HCT116 (cell line): ENCODE measurements around the gene POPDC2. TPM values are rescaled to one million over a fixed set of nuclear protein-coding genes. Genes with fewer than 3 reads are reported as not detected.

Experiments used
- ATAC-seq: fragments of 200-7000 bp; cut with Tn5 transposase; 2 replicates; pipeline ENCODE4 v1.9.1; 2020; ENCODE audit warnings: mild to moderate bottlenecking, moderate library complexity
- BruUV-seq: library from RNA; stranded (reverse); fragments of 400-500 nt; replicated peaks from 2 replicates; lab custom pipeline; 2021; lab: Mats Ljungman, UMichigan
- CTCF ChIA-PET: fragments of 300-600 bp; sonication (Branson Sonifier 250); formaldehyde crosslinking; loops from one replicate; lab custom pipeline; 2021; ENCODE audit warnings: antibody characterized with exemption; lab: Charles Lee
- POLR2A ChIA-PET: fragments of 300-600, 350-600 bp; sonication (Branson Sonifier 250); formaldehyde crosslinking; loops from one replicate; lab custom pipeline; 2021; ENCODE audit warnings: antibody characterized with exemption; lab: Charles Lee
- RAD21 ChIA-PET, 2 experiments: fragments of 300-600 bp; sonication (Branson Sonifier 250); formaldehyde crosslinking; loops; one replicate each; lab custom pipeline; 2023; ENCODE audit warnings: low total read pairs in 2 of 2; ENCODE audit not compliant: uncharacterized antibody in 2 of 2, unreplicated experiment in 2 of 2, low non-redundant PET in 1 of 2; lab: Charles Lee
- DNase-seq: peaks from one replicate; pipeline ENCODE4 v3.0.0-alpha.2; 2010; ENCODE audit warnings: low read depth, low spot score
- H2AFZ ChIP-seq: fragments of 200-600 bp; shearing (Covaris generic), sonication (generic); 2 replicates; pipeline ENCODE4 v1.6.1; 2017; ENCODE audit warnings: low read depth, mixed run types, mixed read lengths, antibody characterized with exemption, low read length; ENCODE audit not compliant: poor library complexity, severe bottlenecking
- H3K27ac ChIP-seq: 2 replicates; pipeline ENCODE4 v1.5.1; 2012; ENCODE audit warnings: low read depth, low read length
- H3K27me3 ChIP-seq: fragments of 200-600 bp; sonication (generic); 2 replicates; pipeline ENCODE4 v1.6.1; 2016; ENCODE audit warnings: mixed run types, low read length, mixed read lengths; ENCODE audit not compliant: insufficient read depth
- H3K36me3 ChIP-seq, 2 experiments: fragments of 200-500 bp in 1 of 2; fragments of 200-600 bp in 1 of 2; sonication (Bioruptor generic) in 1 of 2; sonication (generic) in 1 of 2; 2 replicates each; pipeline versions ENCODE4 v1.5.1 to v1.6.1; 2014 to 2016; ENCODE audit warnings: low read length in 2 of 2, inconsistent platforms in 1 of 2, mixed read lengths in 1 of 2, mixed run types in 1 of 2; ENCODE audit not compliant: insufficient read depth in 2 of 2, control insufficient read depth in 1 of 2
- H3K4me1 ChIP-seq, 2 experiments: fragments of 200-600 bp in 1 of 2; sonication (generic) in 1 of 2; 2 replicates each; pipeline versions ENCODE4 v1.5.1 to v1.6.1; 2012 to 2017; ENCODE audit warnings: low read length in 2 of 2, inconsistent platforms in 1 of 2, mild to moderate bottlenecking in 1 of 2, mixed read lengths in 1 of 2, mixed run types in 1 of 2, moderate library complexity in 1 of 2; ENCODE audit not compliant: insufficient read depth in 2 of 2, control insufficient read depth in 1 of 2
- H3K4me2 ChIP-seq: fragments of 200-600 bp; sonication (generic); 2 replicates; pipeline ENCODE4 v1.6.1; 2017; ENCODE audit warnings: mixed run types, low read length, mixed read lengths
- H3K4me3 ChIP-seq, 2 experiments: fragments of 200-600 bp in 1 of 2; sonication (generic) in 1 of 2; replicated peaks in 1 of 2; 2 replicates each; pipeline ENCODE4 v1.5.1; 2011 to 2016; ENCODE audit warnings: low read length in 2 of 2, control low read depth in 1 of 2, low read depth in 1 of 2, mild to moderate bottlenecking in 1 of 2, mixed read lengths in 1 of 2, mixed run types in 1 of 2
- H3K79me2 ChIP-seq: fragments of 200-600 bp; sonication (generic); 2 replicates; pipeline ENCODE4 v1.6.1; 2017; ENCODE audit warnings: mild to moderate bottlenecking, mixed run types, low read length, moderate library complexity, mixed read lengths; ENCODE audit not compliant: insufficient read depth
- H3K9ac ChIP-seq: fragments of 200-600 bp; sonication (generic); 2 replicates; pipeline ENCODE4 v1.6.1; 2016; ENCODE audit warnings: low read length, mixed read lengths
- H3K9me2 ChIP-seq: fragments of 200-600 bp; sonication (generic), shearing (Covaris generic); 2 replicates; pipeline ENCODE4 v1.6.1; 2017; ENCODE audit warnings: mixed run types, mild to moderate bottlenecking, moderate library complexity; ENCODE audit not compliant: insufficient read depth
- H3K9me3 ChIP-seq, 2 experiments: fragments of 200-500 bp in 1 of 2; fragments of 200-600 bp in 1 of 2; sonication (Bioruptor generic) in 1 of 2; sonication (generic) in 1 of 2; 2 replicates each; pipeline ENCODE4 v1.6.1; 2014 to 2017; ENCODE audit warnings: low read length in 2 of 2, mixed read lengths in 2 of 2, inconsistent platforms in 1 of 2, low read depth in 1 of 2, mild to moderate bottlenecking in 1 of 2, mixed run types in 1 of 2, moderate library complexity in 1 of 2; ENCODE audit not compliant: control insufficient read depth in 1 of 2, insufficient read depth in 1 of 2
- H4K20me1 ChIP-seq: fragments of 200-600 bp; sonication (generic), shearing (Covaris generic); 2 replicates; pipeline ENCODE4 v1.6.1; 2017; ENCODE audit warnings: mixed run types, mild to moderate bottlenecking, moderate library complexity; ENCODE audit not compliant: insufficient read depth
- CEBPB ChIP-seq: IDR thresholded peaks from 2 replicates; pipeline ENCODE4 v1.6.1; 2012; ENCODE audit warnings: low read depth
- ELF1 ChIP-seq: IDR thresholded peaks from 2 replicates; pipeline ENCODE4 v1.6.1; 2012; ENCODE audit warnings: low read depth, borderline replicate concordance
- EZH2phosphoT487 ChIP-seq: fragments of 200-600 bp; IDR thresholded peaks from 2 replicates; pipeline ENCODE4 v1.6.1; 2018; ENCODE audit warnings: antibody characterized with exemption, borderline replicate concordance
- FOSL1 ChIP-seq: IDR thresholded peaks from 2 replicates; pipeline ENCODE4 v1.6.1; 2012; ENCODE audit warnings: low read depth
- JUND ChIP-seq: IDR thresholded peaks from 2 replicates; pipeline ENCODE4 v1.6.1; 2012
- SIN3A ChIP-seq: IDR thresholded peaks from 2 replicates; pipeline ENCODE4 v1.6.1; 2012; ENCODE audit warnings: low read depth
- SP1 ChIP-seq: IDR thresholded peaks from 2 replicates; pipeline ENCODE4 v1.6.1; 2012; ENCODE audit warnings: low read depth
- ZNF274 ChIP-seq: fragments of 200-500 bp; sonication (Bioruptor generic); IDR thresholded peaks from 2 replicates; pipeline ENCODE4 v1.6.1; 2014; ENCODE audit warnings: mild to moderate bottlenecking, low read depth, low read length, inconsistent platforms
- intact Hi-C: fragments of 100-400 bp; cut with micrococcal nuclease; formaldehyde crosslinking; loops from 2 replicates; pipeline ENCODE4 v1.10.0; 2022
- total RNA-seq: library from RNA; stranded (reverse); gene quantifications from one replicate; pipeline ENCODE4 v1.2.1, GENCODE V29; 2021; ENCODE audit not compliant: unreplicated experiment
- TF ChIP-seq, protein P1 (sequence below): IDR thresholded peaks from 2 replicates; pipeline ENCODE4 v1.6.1; 2012
- TF ChIP-seq, protein P2 (sequence below): IDR thresholded peaks from 2 replicates; pipeline ENCODE4 v1.6.1; 2012
- TF ChIP-seq, protein P3 (sequence below): IDR thresholded peaks from 2 replicates; pipeline ENCODE4 v1.6.1; 2012; ENCODE audit warnings: low read depth
- TF ChIP-seq, protein P4 (sequence below): IDR thresholded peaks from 2 replicates; pipeline ENCODE4 v1.6.1; 2011; ENCODE audit warnings: mild to moderate bottlenecking, low read length, moderate library complexity; ENCODE audit not compliant: insufficient replicate concordance; ENCODE audit errors: extremely low read depth

POPDC2 gene
- total RNA-seq, 1 experiment from 2014 or later, result 1.6 TPM

DNA sequence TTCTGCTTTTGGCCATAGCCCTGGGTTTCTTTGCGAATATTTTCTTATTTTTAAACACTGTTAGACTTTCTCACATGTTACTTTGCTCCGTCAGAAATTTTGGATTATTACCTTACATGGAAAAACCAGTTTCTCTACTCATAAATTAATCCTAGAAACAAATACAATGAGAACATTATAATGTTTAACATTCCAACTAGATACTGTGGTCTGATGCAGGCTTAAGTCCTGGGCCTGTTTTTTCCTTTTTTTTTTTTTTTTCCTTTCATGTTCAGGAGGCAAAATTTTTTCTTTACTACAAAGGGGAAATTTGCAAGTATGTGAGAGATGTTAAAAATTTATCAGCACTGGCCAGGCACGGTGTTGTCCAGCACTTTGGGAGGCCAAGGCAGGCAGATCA lies 28.9 kb downstream of the POPDC2 start:
- no TSS peak for BruUV-seq
- POLR2A ChIA-PET, result no interaction called here
- ATAC-seq, result no peak

DNA sequence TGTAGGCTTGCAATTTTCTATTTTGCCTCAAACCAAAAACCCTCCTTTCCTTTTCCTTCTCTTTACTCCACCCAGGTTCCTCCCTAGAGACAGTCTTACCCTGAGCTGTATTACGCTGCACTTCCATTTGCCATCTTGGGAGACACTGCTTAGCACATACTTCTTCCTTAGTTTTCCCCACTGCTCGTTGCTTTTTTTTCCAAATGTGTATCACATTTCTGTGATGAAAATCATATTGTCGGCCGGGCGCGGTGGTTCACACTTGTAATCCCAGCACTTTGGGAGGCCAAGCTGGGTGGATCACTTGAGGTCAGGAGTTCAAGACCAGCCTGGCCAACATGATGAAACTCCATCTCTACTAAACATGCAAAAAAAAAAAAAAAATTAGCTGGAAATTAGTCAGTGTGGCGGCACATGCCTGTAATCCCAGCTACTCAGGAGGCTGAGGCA lies 29.5 kb downstream of the POPDC2 start:
- Histone ChIP-seq H3K79me2 (no peaks in the 10 kb centered on the region), H2AFZ (no peak overlapping the region), H3K9ac (no peak overlapping the region), H4K20me1 (no peaks in the 10 kb centered on the region), H3K9me2 (no peaks in the 10 kb centered on the region), H3K36me3 (no peaks in the 10 kb centered on the region), H3K27me3 (peaks cover 3% of the 10 kb centered on the region; the same call in 1 of the 2 replicates), H3K4me2 (no peak overlapping the region), H3K9me3 (no peaks in the 10 kb centered on the region), H3K4me1 (no peaks in the 10 kb centered on the region), H3K4me3 (no peak overlapping the region), H3K27ac (no peak overlapping the region)
- intact Hi-C loops, result no loop called here
- ChIA-PET POLR2A (no interaction called here), CTCF (interaction anchor here (0.7 kb wide), 1 partner anchor 742 kb away, joined by 3 read pairs; no protein-coding TSS in a partner anchor), RAD21 (no interaction called here)
- no peak for ATAC-seq
- DNase-seq, result no peak
- BruUV-seq, result no TSS peak
- TF ChIP-seq, protein P1, sequence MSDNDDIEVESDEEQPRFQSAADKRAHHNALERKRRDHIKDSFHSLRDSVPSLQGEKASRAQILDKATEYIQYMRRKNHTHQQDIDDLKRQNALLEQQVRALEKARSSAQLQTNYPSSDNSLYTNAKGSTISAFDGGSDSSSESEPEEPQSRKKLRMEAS, result no peak
- TF ChIP-seq, protein P2, sequence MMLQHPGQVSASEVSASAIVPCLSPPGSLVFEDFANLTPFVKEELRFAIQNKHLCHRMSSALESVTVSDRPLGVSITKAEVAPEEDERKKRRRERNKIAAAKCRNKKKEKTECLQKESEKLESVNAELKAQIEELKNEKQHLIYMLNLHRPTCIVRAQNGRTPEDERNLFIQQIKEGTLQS, result no peak
- TF ChIP-seq SP1, result no peak
- TF ChIP-seq EZH2phosphoT487, result no peak
- TF ChIP-seq, protein P3, sequence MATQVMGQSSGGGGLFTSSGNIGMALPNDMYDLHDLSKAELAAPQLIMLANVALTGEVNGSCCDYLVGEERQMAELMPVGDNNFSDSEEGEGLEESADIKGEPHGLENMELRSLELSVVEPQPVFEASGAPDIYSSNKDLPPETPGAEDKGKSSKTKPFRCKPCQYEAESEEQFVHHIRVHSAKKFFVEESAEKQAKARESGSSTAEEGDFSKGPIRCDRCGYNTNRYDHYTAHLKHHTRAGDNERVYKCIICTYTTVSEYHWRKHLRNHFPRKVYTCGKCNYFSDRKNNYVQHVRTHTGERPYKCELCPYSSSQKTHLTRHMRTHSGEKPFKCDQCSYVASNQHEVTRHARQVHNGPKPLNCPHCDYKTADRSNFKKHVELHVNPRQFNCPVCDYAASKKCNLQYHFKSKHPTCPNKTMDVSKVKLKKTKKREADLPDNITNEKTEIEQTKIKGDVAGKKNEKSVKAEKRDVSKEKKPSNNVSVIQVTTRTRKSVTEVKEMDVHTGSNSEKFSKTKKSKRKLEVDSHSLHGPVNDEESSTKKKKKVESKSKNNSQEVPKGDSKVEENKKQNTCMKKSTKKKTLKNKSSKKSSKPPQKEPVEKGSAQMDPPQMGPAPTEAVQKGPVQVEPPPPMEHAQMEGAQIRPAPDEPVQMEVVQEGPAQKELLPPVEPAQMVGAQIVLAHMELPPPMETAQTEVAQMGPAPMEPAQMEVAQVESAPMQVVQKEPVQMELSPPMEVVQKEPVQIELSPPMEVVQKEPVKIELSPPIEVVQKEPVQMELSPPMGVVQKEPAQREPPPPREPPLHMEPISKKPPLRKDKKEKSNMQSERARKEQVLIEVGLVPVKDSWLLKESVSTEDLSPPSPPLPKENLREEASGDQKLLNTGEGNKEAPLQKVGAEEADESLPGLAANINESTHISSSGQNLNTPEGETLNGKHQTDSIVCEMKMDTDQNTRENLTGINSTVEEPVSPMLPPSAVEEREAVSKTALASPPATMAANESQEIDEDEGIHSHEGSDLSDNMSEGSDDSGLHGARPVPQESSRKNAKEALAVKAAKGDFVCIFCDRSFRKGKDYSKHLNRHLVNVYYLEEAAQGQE, result no peak
- no peak for TF ChIP-seq SIN3A
- TF ChIP-seq JUND, result no peak
- TF ChIP-seq ELF1, result no peak
- TF ChIP-seq, protein P4, sequence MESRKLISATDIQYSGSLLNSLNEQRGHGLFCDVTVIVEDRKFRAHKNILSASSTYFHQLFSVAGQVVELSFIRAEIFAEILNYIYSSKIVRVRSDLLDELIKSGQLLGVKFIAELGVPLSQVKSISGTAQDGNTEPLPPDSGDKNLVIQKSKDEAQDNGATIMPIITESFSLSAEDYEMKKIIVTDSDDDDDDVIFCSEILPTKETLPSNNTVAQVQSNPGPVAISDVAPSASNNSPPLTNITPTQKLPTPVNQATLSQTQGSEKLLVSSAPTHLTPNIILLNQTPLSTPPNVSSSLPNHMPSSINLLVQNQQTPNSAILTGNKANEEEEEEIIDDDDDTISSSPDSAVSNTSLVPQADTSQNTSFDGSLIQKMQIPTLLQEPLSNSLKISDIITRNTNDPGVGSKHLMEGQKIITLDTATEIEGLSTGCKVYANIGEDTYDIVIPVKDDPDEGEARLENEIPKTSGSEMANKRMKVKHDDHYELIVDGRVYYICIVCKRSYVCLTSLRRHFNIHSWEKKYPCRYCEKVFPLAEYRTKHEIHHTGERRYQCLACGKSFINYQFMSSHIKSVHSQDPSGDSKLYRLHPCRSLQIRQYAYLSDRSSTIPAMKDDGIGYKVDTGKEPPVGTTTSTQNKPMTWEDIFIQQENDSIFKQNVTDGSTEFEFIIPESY, result no peak
- no peak for TF ChIP-seq CEBPB
- TF ChIP-seq FOSL1, result no peak

More for the DNA sequence above, 28.9 kb downstream of the POPDC2 start:
- H2AFZ ChIP-seq, result no peak overlapping the region
- ChIA-PET RAD21 (no interaction called here), CTCF (interaction anchor here (0.7 kb wide), 1 partner anchor 743 kb away, joined by 3 read pairs; no protein-coding TSS in a partner anchor)
- H3K9me3 ChIP-seq, result no peaks in the 10 kb centered on the region
- H3K27ac ChIP-seq, result no peak overlapping the region
- H3K4me3 ChIP-seq, result no peak overlapping the region
- DNase-seq, result no peak
- no peaks in the 10 kb centered on the region for H3K36me3 ChIP-seq
- no peaks in the 10 kb centered on the region for H4K20me1 ChIP-seq
- 0 out of 4 replicates have a peak, but pooled peaks cover 0 to 5% of the 10 kb centered on the region in 2 experiments for H3K4me1 ChIP-seq
- intact Hi-C loops, result no loop called here
- peaks cover 3% of the 10 kb centered on the region; the same call in 1 of the 2 replicates for H3K27me3 ChIP-seq
- no peaks in the 10 kb centered on the region for H3K9me2 ChIP-seq
- no peak for TF ChIP-seq ZNF274
- TF ChIP-seq, all 23 proteins: peak for 0
- Histone ChIP-seq H3K9ac (no peak overlapping the region), H3K4me2 (no peak overlapping the region), H3K79me2 (no peaks in the 10 kb centered on the region)
